ENCODE data around the gene TMEM98. TPM values are rescaled to one million over a fixed set of nuclear protein-coding genes. Genes with fewer than 3 reads are reported as not detected.

Gene TMEM98
- total and polyA plus RNA-seq, 11 donors = 5.7 to 35.8 (median 13.3) TPM

DNA sequence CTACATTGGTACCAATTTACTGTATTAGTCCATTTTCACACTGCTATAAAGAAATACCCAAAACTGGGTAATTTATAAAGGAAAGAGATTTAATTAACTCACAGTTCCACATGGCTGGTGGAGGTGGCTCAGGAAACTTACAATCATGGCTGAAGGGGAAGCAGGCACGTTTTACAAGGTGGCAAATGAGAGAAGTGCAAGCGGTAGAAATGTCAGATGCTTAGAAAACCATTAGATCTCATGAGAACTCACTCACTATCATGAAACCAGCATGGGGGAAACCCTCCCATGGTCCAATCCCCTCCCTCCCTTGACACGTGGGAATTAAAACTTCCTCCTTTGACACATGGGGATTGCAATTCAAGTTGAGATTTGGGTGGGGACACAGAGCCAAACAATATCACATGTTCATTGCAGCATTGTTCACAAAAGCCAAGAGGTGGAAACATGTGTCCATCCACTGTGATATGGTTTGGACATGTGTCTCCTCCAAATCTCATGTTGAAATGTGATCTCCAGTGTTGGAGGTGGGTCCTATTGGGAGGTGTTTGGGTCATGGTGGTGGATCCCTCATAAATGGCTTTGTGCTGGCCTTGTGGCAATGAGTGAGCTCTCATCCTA lies 60.6 kb downstream of the TMEM98 start:
- H3K27ac ChIP-seq = no peak overlapping the region
- intact Hi-C loops (cut with DNase I) = no loop called here
- WGBS, 4 donors = 64 to 73% (median 68%) methylated on average over 3 of the region's 3 CpGs

DNA sequence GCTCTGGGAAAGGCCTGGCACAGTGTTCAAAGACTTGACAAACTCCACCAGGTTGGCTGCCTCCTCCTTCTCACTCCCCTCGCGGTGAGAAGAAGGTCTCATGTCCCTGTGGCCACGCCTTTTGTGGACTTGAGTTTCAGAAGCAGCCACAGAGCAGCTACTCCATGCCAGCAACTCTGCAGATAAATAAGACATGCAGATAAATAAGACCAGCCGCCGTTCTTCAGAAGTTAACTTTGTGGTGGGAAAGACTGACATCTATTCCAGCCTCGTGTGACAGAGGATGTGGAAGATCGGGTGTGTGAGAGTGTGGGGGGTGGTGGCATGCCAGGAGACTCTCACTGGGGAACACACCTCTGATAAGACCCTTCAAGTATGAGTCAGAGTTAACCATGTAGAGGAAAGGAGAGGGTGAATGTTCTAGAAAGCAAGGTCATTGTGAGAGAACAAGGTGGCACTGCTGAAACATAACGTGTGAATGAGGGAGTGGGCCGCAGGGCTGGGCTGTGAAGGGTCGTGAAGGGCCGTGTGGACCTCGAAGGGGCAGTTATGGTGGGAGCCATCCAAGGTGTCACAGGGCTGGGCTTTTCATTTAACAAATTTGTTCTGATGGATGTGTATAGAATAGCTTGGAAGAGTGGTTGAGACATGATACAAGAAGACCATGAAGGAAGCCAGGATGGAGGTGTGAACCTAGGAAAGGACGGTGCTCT lies 64.5 kb downstream of the TMEM98 start:
- no peak for ATAC-seq
- WGBS, 4 donors = 48 to 58% (median 55%) methylated on average over 13 of the region's 13 CpGs
- intact Hi-C loops (cut with DNase I) = loop anchor here in 1 of 10 donors (10.0 kb wide), 1 partner anchor 58 kb away; no protein-coding TSS in a partner anchor

More for the DNA sequence above, 60.6 kb downstream of the TMEM98 start:
- H3K27me3 ChIP-seq = no peaks in the 10 kb centered on the region
- H3K4me3 ChIP-seq = no peak overlapping the region
- H3K4me1 ChIP-seq = no peaks in the 10 kb centered on the region
- H3K36me3 ChIP-seq = no peaks in the 10 kb centered on the region
- TF ChIP-seq, protein P1, sequence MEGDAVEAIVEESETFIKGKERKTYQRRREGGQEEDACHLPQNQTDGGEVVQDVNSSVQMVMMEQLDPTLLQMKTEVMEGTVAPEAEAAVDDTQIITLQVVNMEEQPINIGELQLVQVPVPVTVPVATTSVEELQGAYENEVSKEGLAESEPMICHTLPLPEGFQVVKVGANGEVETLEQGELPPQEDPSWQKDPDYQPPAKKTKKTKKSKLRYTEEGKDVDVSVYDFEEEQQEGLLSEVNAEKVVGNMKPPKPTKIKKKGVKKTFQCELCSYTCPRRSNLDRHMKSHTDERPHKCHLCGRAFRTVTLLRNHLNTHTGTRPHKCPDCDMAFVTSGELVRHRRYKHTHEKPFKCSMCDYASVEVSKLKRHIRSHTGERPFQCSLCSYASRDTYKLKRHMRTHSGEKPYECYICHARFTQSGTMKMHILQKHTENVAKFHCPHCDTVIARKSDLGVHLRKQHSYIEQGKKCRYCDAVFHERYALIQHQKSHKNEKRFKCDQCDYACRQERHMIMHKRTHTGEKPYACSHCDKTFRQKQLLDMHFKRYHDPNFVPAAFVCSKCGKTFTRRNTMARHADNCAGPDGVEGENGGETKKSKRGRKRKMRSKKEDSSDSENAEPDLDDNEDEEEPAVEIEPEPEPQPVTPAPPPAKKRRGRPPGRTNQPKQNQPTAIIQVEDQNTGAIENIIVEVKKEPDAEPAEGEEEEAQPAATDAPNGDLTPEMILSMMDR (IDR thresholded peaks at IDR 0.05) = no peak
- no peak for TF ChIP-seq POLR2A (IDR thresholded peaks at IDR 0.05)
- no peak for ATAC-seq
- H3K9me3 ChIP-seq = peaks cover 0 to 20% (median 7%) of the 10 kb centered on the region in 12 donors
- no peak for DNase-seq

DNA sequence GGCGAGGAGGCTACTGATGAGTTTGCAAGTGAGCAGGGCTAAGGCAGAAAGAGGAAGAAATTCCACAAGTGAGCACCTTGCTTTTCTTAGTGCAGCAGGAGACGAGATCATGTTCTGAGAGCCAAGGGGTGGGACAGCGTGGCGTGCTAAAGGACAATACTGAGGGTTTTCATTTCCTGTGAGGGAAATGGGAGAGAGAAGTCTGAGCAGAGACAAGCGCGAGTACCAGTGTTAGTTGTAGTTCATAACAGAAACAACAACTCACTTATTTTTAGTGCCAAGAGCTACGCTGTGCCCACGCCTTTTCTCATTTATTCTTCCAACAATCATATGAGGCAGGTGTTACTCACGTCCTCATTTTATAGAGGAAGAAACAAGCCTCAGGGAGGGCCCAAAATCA lies 66.0 kb downstream of the TMEM98 start:
- intact Hi-C loops (cut with DNase I) = loop anchor here in 1 of 10 donors (10.0 kb wide), 1 partner anchor 59 kb away; no protein-coding TSS in a partner anchor
- Histone ChIP-seq H3K36me3 (no peaks in the 10 kb centered on the region), H3K4me3 (no peak overlapping the region), H3K9me3 (peaks cover 0 to 5% (median 0%) of the 10 kb centered on the region in 12 donors), H3K4me1 (peaks cover 0 to 7% (median 0%) of the 10 kb centered on the region in 12 donors), H3K27ac (no peak overlapping the region), H3K27me3 (peaks cover 0 to 27% (median 3%) of the 10 kb centered on the region in 9 donors)
- no peak for DNase-seq
- 64 to 68% (median 67%) methylated on average over 9 of the region's 9 CpGs for WGBS, 4 donors
- TF ChIP-seq, protein P1 (IDR thresholded peaks at IDR 0.05) = no peak
- TF ChIP-seq POLR2A (IDR thresholded peaks at IDR 0.05) = no peak
- ATAC-seq = no peak

More for the DNA sequence above, 64.5 kb downstream of the TMEM98 start:
- Histone ChIP-seq H3K9me3 (peaks cover 0 to 16% (median 5%) of the 10 kb centered on the region in 12 donors), H3K36me3 (no peaks in the 10 kb centered on the region), H3K27ac (no peak overlapping the region), H3K27me3 (peaks cover 0 to 13% (median 0%) of the 10 kb centered on the region in 9 donors), H3K4me3 (no peak overlapping the region), H3K4me1 (no peaks in the 10 kb centered on the region)
- no peak for TF ChIP-seq POLR2A (IDR thresholded peaks at IDR 0.05)
- TF ChIP-seq, protein P1 (IDR thresholded peaks at IDR 0.05) = no peak
- no peak for DNase-seq

Other genes starting within 250 kb of the TMEM98 start
- gene MYO1D, start 51.0 kb upstream of the TMEM98 start, total RNA-seq = 10 to 100 TPM in 5 of 9 donors, 1 to 10 TPM in 4; 4.7 to 15.5 (median 10.4) TPM
- 1 to 10 TPM; 3.3 to 5.6 TPM for gene MYO1D, start 51.0 kb upstream of the TMEM98 start, polyA plus RNA-seq
- gene SPACA3, start 63.7 kb downstream of the TMEM98 start, total RNA-seq = not detected
- gene SPACA3, start 63.7 kb downstream of the TMEM98 start, polyA plus RNA-seq = not detected